GM21526 (cell line): ENCODE measurements around the gene DIP2B.

Experiments
- ATAC-seq: cut with Tn5 transposase; IDR thresholded peaks from one replicate; pipeline ENCODE4 v1.9.1; 2021; ENCODE audit warnings: moderate library complexity; ENCODE audit not compliant: unreplicated experiment, low FRiP score

The DIP2B gene

DNA sequence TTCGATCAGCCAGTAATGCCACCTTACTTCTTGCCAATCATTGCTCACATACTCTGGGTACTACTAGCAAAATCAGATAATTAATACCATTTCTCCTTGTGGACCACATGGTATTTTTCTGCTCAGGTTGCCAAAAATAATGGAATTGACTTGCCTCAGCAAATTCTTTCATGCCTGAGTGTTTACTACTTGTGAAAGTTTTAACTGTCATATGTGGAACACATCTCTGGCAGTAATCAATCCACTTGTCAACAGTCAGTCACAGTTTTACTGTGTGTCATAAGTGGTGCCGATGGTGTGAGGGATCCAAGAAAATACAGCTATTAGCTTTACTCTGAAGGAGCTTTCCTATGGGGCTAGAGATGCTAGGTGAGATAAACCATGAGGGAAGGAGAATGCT is 203.8 kb downstream of the DIP2B start:
- ATAC-seq = no peak

DNA sequence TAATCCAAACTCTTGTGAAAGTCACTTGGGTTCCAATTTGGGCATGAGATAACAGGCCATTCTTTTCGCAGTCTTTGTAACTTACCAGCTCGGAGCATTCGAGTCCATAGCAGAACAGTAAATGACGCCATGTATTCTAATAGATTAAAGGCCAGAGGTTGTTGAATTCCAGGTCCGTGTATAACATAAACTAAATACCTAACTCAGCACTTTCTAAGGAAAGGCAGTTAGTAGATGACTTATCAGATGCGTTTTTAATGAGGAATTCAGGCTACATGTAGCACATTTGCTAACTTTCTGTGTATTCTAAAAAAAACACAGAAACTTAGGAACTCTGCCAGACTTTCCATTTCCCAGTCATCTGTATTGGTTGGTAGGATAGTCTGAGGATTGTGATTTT is 206.3 kb downstream of the DIP2B start:
- ATAC-seq = no peak

DNA sequence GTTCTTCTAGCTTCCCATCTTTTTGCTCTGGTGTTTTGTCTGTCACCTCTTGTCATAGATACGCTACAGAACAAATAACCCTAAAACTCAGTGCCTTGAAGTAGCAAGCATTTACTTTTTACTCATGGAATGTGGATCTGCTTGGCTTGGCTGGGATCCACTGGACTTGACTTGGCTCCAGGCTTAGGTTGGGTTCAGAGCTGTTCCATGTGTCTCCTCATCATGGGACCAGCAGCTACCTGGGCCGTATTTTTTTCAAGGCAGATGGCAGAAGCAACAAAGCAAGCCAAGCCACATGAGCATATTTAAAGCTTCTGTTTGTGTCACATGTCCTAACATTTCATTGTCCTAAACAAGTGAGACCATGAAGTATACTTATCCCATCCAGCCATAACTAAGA is 210.4 kb downstream of the DIP2B start:
- ATAC-seq = no peak

DNA sequence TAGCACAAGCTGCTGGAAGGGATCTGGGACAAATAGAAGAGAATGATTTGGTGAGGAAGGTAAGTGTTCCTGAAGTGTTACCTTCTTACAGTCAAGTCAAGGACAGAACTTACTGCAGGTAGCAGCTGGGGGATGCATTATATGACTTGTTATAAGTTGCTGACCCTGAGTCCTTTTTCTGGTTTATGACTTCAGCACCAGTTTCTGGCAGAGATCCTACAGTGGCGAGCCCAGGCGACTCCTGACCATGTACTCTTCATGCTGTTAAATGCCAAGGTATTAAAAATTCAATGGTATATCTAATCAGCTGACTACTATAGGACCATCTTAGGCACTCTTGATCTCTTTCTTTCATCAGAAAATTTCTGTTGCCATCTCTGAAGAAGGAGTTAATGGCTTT is 214.0 kb downstream of the DIP2B start:
- no peak for ATAC-seq

DNA sequence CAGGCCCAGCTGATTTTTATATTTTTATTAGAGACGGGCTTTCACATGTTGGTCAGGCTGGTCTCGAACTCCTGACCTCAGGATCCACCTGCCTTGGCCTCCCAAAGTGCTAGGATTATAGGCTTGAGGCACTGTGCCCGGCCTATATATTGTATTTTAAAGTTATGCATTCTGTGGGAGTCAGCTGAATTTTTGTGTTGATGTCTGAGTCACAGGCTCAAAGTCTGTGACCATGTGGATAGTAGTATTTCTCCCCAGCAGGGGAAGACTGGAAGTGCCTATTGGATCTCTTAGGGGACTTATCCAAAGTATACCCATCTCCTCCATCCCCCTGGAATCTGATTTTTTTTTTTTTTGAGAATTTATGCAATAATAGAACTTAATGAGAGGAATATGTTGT is 215.3 kb downstream of the DIP2B start:
- no peak for ATAC-seq

DNA sequence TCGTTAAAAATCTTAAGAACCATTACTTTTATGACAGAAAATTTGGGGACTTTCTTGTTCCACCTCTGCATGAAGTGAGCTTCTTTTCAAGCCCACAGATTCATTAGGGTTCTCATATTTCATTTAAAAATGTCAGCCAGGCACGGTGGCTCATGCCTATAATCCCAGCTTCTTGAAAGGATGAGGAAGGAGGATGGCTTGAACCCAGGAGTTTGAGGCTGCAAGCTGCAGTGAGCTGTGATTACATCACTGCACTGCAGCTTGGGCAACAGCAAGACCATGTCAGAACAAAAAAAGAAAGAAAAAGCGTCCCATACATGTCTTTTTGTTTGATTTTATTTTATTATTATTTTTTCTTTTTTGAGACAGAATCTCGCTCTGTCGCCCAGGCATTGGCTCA is 215.7 kb downstream of the DIP2B start:
- no peak for ATAC-seq

DNA sequence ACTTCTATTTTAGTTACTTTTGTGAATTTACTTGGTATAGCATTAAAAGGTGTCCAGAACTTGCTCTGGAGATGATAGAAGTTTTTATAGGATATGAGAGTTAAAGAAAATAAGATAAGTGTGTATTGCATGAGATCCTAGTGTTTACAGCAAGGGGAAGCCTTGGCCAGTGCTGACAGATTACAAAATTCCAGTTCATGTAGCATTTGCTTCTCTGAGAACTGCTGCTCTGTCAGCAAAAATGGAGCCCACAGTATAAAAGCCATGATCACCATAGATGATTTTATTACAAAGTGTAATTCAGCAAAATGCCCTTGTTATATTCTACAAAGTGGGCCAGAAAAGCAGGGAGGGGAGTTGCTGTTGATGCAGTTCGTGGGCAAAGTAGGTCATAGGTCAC is 219.1 kb downstream of the DIP2B start:
- no peak for ATAC-seq

DNA sequence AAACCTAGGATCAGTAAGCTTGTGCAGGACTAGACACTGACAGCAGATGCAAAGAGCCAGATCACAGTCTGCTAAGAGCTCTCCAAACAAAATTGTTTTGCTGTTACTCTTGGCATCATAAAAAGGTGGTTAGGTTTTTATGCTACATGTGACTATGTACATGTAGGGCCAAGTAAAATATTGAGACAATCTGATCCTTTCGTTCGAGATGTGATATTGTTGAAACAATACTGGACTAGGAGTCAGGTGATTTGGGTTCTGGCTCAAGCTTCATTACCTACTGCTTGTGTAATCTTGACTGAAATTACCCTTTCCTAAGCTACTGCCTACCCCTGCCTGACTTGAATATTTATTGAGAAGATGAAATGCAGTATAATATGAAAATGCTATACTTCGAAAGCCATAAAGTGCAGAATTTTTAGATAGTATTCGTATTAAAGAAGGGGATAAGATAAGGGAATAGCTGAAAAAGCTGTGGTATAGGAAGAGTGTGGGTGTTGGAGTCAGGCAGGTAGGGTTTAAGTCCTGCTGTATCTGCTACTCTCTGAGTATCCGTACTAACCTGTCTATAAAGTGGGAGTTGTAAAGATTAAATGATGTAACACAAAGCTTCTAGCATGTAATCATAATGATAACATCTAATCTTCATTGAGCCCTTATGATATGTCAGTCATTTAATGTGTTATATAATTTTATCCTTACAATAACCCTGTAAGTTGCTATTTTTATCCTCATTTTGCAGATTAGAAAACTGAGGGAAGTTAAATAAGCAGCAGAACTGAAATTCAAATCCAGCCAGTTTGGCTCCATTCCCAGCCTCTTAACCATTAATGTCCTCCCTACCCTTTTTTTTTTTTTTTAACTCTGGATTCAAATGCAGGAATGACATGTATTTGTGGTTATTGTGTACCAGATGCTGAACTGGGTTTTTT is 220.5 kb downstream of the DIP2B start:
- ATAC-seq = no peak

DNA sequence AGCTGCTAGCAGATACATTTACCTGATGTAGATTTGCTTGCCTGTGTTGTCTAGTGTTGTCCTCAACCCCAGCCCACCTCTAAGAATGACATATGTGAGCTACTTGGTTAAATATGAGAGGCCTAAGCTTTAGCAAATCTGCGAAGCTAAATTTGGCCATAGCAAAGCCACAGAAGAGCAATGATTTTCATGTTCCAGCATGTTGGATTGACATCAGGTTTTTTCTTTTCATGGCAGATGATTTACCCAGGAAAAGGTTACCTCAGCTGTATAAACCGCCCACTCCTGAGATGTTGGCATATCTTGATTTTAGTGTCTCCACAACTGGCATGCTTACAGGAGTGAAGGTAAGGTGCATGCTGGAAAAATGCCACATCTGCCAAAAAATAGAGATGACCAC is 222.7 kb downstream of the DIP2B start:
- no peak for ATAC-seq

DNA sequence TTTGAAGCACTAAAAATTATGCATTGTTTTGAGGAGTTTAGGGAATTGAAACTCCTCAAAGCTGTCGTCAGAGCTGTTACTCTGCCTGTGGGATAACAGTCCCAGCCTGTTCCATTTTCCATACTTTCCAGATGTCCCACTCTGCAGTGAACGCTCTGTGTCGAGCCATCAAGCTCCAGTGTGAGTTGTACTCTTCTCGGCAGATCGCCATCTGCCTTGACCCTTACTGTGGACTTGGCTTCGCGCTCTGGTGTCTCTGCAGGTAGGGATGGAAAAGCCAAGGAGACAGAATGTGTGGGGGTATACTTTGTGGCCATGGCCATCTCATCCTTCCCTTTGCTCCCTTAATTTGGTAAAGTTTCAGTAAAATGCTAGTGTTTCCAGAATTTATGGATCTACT is 223.6 kb downstream of the DIP2B start:
- no peak for ATAC-seq

DNA sequence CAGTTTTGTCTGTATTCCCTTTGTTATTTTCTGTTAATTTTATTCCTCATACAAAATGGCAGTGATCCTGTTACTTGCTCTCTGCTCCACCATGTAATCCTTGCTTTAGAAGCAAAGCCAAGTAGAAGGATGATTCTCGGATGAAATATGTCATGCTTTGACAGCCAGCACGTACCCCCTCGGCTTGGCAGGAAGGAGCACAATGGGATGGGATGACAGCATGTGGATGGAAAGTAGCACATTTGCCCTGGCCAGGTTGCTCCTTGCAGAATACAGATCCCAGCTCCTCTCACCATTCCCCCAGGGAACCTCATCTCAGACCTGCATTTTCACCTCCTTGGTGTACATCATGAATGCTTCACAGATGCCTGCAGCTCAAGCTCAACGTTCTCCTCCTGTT is 224.1 kb downstream of the DIP2B start:
- ATAC-seq = no peak

DNA sequence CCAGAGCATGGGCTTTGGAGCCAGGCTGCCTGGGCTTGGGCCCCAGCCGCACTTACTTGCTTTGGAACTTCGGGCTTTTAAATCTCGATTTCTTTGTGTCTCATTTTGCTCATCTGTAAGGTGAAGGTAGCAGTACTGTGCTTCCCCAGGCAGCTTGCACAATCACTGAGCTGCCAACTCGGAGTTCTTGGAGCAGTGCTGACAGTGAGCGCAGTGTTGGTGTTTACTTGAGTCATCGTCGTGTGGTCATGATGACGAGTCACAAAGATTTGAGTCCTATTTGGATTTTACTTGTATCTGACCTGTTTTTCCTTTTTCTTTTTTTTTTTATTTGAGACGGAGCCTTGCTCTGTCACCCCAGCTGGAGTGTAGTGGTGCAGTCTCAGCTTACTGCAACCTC is 227.8 kb downstream of the DIP2B start:
- ATAC-seq = no peak

DNA sequence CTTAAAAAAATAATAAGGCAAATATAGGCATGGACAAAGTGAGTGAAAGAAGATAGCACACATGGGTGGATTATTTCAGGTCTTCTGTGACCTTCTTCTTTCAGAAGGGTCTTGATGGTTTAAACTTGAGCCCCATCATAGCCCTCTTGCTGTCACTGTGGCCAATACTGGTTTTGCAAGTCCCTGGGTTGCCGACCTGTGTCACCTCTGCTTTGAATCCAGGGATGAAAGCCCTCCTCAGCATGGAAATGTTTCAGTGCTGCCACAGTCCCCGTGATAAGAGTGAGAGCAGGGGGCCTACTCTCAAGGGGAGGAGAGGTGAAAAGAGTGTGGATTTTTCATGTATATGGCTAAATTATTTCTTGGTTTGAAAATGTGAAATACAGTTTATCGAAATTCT is 228.9 kb downstream of the DIP2B start:
- no peak for ATAC-seq

DNA sequence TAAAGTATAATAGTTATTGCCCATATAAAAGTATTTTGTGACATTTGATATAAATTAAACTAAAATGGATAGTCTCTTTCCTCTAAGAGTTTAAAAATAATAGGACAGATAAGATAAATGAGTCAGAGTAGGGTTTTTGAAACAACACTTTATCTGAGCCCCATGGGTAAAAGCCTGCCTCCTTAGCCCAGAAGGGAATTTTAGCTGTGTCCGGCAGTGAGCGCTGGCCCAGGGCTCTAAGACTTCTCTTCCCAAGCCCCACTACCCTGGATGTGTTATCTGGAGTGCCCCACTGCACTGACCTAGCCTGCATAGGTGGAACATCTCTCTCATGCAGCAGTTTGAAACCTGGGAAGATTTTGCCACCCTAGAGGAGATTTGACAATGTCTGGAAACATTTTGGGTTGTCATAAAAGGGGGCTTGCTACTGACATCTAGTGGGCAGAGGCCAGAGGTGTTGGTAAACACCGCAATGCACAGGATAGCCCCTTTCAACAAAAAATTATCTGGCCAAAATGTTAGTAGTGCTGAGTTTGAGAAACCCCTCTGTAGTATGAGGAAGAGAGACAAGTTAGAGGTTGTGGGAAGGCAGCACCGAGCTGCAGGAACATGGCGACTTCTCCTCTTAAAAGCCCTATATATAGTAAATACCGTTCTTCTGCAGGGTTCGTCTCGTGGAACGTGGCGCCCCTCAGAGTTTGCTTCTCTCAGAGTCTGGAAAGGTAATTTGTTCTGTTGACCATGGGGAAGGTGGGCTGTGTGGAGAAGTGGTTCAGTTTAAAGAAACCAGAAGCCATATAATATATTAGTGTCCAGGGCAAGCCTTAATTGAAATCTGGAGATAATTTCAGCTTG is 229.9 kb downstream of the DIP2B start:
- no peak for ATAC-seq

DNA sequence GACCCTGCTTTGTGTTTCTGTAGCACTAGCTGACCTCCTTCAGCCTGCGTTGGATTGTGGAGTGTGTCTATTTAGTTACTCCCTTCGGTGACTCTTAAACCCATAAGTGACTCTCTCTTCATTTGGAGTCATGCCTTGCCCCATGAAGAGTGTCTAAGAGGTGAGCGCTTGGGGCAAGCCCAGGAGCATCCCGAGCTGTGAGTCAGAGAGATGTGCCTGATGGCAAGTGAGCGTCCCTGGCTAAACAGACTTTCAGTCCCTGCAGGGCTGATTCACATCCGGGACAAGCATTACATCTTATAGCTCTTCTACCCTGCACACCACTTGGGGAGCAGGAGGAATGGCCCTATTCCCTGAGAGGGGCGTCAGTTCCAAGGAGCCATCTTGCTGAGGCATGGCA is 234.8 kb downstream of the DIP2B start:
- no peak for ATAC-seq

DNA sequence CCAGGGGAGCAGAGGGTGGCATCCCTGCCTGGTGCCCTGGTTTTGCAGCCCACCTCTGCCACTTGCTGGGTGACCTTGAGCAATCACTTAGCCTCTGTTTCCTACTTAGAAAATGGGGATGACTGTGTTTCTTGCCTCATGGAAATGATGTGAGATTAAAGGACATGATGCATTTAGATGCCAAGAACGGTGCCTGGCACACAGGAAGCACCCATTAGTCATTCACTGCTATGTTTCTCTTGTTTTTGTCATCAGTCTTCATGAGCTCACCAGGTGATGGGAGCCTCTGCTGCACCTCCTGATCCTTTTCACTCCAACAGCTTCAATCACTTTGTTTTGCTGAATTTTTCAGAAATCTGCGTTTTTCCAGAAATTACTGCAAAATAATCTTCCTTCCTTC is 235.5 kb downstream of the DIP2B start:
- no peak for ATAC-seq

DNA sequence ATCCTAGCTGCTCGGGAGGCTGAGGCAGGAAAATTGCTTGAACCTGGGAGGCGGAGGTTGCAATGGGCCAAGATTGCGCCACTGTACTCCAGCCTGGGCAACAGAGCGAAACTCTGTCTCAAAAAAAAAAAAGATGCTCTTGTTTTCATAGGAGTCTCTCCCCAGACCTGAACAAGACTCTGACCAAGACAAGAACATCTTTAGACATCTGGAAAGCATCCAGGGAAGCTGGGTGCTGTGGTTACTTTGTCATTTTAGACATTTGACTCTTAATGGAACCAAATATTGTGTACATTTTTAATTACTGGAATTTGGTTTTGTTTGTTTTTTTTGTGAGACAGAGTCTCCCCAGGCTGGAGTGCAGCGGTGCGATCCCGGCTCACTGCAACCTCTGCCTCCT is 238.0 kb downstream of the DIP2B start:
- ATAC-seq = no peak

DNA sequence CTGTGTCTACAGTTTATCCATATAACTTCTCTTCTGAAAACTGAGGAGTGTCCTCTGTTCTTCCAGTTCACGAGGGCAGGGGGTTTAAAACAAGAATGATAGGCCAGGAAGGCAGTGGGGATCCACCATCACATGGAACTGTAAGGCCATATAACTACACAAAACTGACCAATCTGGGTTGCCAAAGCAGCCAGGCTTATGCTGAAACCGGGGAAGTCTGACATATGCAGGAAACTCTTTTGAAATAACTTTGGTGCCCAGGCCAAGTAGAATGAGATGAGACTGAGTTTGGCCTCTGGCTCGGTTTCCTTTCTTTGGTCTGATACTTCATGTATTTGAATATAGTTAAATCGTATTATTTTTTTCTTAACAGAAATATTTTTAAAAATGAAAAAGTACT is 241.1 kb downstream of the DIP2B start:
- no peak for ATAC-seq

DNA sequence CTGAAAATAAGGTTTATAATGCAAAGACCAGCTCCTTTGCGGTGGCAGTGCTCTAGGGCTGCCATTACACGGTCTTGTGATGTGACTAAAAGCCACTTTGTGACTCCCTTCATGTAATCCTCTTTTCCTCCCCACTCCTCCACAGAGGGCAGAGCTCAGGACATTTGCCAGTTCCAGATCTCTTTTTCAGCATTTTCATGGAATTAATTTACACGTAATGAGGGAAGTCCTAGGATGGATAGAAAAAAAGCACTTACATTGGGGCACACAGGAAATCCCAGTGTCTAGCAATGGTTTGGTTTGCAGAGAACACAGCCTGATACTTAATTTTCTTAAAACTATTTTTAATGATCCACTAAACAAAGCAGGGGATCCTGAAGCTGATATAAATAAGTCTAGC is 241.6 kb downstream of the DIP2B start:
- ATAC-seq = no peak

DNA sequence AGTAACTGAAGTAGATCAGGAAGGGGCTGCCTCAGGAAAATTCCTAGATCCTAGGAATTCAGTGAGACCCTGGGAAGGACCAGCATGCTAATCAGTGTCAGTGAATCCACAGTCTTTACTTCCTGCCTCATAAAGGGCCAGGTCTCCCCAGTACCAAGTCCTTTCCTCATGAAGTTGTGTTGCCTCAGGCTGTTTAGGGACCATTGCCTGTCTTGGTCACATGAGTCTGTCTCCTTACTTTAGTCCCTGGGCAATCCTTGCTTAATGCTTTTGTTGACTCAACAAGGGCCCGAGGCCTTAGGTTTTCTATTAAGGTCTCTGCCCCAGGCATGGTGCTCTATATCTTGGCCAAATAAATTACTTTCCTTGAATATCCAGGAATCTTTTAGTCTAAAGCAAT is 243.0 kb downstream of the DIP2B start:
- ATAC-seq = no peak

DNA sequence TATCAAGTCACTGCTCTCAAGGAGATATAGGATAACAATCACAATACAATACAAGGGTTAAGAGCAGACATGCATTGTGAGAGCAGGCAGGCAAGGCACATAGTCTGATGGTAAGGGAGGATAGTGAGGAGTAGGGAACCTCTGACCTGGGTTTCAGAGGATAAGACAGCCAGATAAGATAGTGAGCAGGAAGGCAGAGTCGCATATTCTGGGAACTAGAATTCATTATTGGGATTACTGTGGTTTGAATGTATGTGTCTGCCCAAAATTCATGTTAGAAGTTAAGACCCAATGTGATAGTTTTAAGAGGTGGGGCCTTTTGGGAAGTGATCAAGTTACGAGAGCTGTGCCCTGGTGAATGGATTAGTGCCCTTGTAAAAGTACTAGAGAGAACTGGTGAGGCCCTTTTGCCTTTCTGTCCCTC is 244.7 kb downstream of the DIP2B start:
- no peak for ATAC-seq

DNA sequence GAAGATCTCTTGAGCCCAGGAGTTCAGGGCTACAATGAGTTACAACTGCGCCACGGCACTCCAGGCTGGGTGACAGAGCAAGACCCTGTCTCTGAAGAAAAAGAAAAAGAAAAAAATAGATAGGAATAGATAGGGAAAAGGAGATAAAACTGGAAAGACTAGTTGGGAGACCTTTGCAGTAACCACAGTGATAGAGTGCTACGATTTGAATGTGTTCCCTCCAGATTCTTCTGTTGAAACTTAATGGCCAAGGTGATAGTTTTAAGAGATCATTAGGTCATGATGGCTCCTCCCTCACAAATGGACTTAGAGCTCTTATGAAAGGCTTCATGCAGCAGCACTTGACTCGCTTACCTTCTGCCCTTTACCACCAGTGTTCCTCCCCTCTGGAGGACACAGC is 245.6 kb downstream of the DIP2B start:
- no peak for ATAC-seq
